ENCODE data around the gene ADAR.

ADAR gene

DNA sequence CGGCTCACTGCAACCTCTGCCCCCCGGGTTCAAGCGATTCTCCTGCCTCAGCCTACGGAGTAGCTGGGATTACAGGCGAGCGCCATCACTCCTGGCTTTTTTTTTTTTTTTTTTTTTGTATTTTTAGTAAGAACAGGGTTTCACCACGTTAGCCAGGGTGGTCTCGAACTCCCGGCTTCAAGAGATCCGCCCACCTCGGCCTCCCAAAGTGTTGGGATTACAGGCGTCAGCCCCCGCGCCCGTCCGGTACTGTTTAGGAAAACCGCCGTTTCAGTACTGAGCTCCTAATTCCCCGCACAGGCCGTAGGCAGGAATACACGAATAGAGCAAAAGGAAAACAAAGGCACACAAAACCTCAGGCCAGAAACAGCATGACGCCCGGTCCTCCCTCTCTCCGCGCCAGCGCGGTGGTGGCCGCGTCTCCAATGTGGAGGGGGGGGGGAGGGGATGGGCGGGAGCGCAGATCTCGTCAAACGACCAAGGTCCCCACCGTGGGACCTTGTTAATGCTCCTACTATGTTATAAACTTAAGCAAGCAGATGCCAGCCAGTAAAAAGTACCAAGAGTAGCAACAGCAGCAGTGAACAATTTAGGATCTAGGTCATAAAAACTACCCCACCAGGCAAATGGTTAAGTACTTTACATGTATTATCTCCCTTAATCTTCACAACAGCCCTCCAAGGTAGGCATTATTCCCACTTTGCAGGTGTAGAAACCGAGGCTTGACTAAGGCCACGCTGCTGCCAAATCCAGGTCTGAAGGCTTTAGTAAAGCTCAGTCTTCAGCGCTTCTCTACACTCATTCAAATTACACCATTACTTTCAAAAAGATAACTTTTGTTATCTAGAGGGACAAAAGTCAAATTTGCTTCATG lies 648 bp upstream of the ADAR start:
- H2BK120ac ChIP-seq (ENCODE audit: insufficient read depth, low read length, poor library complexity): no peak overlapping the region
- peaks cover 1% of the 10 kb centered on the region for H3K9me3 ChIP-seq (ENCODE audit: insufficient read depth, low read depth, low read length)
- H3K27ac ChIP-seq (ENCODE audit: low read depth, low read length): peak overlapping the region; percentile 83
- peak overlapping the region; percentile 91 for H3K4me3 ChIP-seq (ENCODE audit: low read depth, low read length)
- peaks cover 13% of the 10 kb centered on the region for H3K79me1 ChIP-seq (ENCODE audit: low read length)
- H3K18ac ChIP-seq (ENCODE audit: low read length): peak overlapping the region; percentile 89
- peak overlapping the region; percentile 59 for H2BK12ac ChIP-seq (ENCODE audit: low read length)
- peak overlapping the region; percentile 73 for H2BK5ac ChIP-seq (ENCODE audit: low read depth, low read length, poor library complexity)
- peak overlapping the region; percentile 47 for H3K9ac ChIP-seq (ENCODE audit: low read length)
- peaks cover 2 to 3% of the 10 kb centered on the region in 2 experiments for H3K36me3 ChIP-seq (ENCODE audit: control insufficient read depth in 1 of 2, insufficient read depth in 2 of 2, low read length in 2 of 2)
- peak overlapping the region; percentile 91 for H2AK5ac ChIP-seq (ENCODE audit: low read length)
- peak overlapping the region; percentile 90 for H4K12ac ChIP-seq (ENCODE audit: low read depth, low read length)
- H3K4ac ChIP-seq (ENCODE audit: low read depth, low read length): peak overlapping the region; percentile 88
- peak overlapping the region; percentile 89 for H4K91ac ChIP-seq (ENCODE audit: low read depth, low read length)
- H3K14ac ChIP-seq (ENCODE audit: low read length): peak overlapping the region; percentile 86
- WGBS (ENCODE audit: extremely low coverage, insufficient coverage, insufficient read length): no CpG with 5 or more reads among the region's 37 CpGs
- peaks cover 13% of the 10 kb centered on the region for H3K79me2 ChIP-seq (ENCODE audit: control insufficient read depth, insufficient read depth, low read length, poor library complexity)
- H3K23ac ChIP-seq (ENCODE audit: low read length): no peak overlapping the region
- no peak overlapping the region for H2AFZ ChIP-seq (ENCODE audit: insufficient read depth, low read length, poor library complexity)
- H3K27me3 ChIP-seq (ENCODE audit: insufficient read depth, low read length): no peaks in the 10 kb centered on the region
- DNase-seq: peak in 1 of 2 donors; percentile 69
- peak overlapping the region; percentile 95 for H3K4me2 ChIP-seq (ENCODE audit: low read length)
- H4K8ac ChIP-seq (ENCODE audit: low read depth, low read length): peak overlapping the region; percentile 64
- peaks cover 0 to 6% of the 10 kb centered on the region in 2 experiments for H3K4me1 ChIP-seq (ENCODE audit: control insufficient read depth in 1 of 2, insufficient read depth in 2 of 2, low read length in 2 of 2)

- Histone ChIP-seq H3K4me1 (ENCODE audit: control insufficient read depth in 1 of 2, insufficient read depth in 2 of 2, low read length in 2 of 2) (peaks cover 0 to 6% of the 10 kb centered on the region in 2 experiments), H3K27me3 (ENCODE audit: insufficient read depth, low read length) (no peaks in the 10 kb centered on the region), H3K23ac (ENCODE audit: low read length) (no peak overlapping the region), H3K4ac (ENCODE audit: low read depth, low read length) (peak overlapping the region; percentile 17), H3K9ac (ENCODE audit: low read length) (peak overlapping the region; percentile 96), H2BK120ac (ENCODE audit: insufficient read depth, low read length, poor library complexity) (no peak overlapping the region), H3K18ac (ENCODE audit: low read length) (no peak overlapping the region), H4K12ac (ENCODE audit: low read depth, low read length) (no peak overlapping the region), H3K4me2 (ENCODE audit: low read length) (peak overlapping the region; percentile 95), H2AFZ (ENCODE audit: insufficient read depth, low read length, poor library complexity) (no peak overlapping the region), H3K79me2 (ENCODE audit: control insufficient read depth, insufficient read depth, low read length, poor library complexity) (peaks cover 13% of the 10 kb centered on the region), H4K91ac (ENCODE audit: low read depth, low read length) (no peak overlapping the region), H3K14ac (ENCODE audit: low read length) (no peak overlapping the region), H3K9me3 (ENCODE audit: insufficient read depth, low read depth, low read length) (peaks cover 1% of the 10 kb centered on the region), H4K8ac (ENCODE audit: low read depth, low read length) (no peak overlapping the region), H3K79me1 (ENCODE audit: low read length) (peaks cover 13% of the 10 kb centered on the region), H2AK5ac (ENCODE audit: low read length) (no peak overlapping the region), H2BK12ac (ENCODE audit: low read length) (no peak overlapping the region), H3K36me3 (ENCODE audit: control insufficient read depth in 1 of 2, insufficient read depth in 2 of 2, low read length in 2 of 2) (peaks cover 5 to 8% of the 10 kb centered on the region in 2 experiments), H2BK5ac (ENCODE audit: low read depth, low read length, poor library complexity) (no peak overlapping the region), H3K27ac (ENCODE audit: low read depth, low read length) (peak overlapping the region; percentile 83), H3K4me3 (ENCODE audit: low read depth, low read length) (peak overlapping the region; percentile 91)
- WGBS (ENCODE audit: extremely low coverage, insufficient coverage, insufficient read length): no CpG with 5 or more reads among the region's 11 CpGs
- peak; percentile 46 to 69 for DNase-seq
Measured at GRCh38 chr1:154607106-154607608, 829 bp downstream of the ADAR start.

- Histone ChIP-seq H4K8ac (ENCODE audit: low read depth, low read length) (no peak overlapping the region), H3K18ac (ENCODE audit: low read length) (no peak overlapping the region), H2AK5ac (ENCODE audit: low read length) (no peak overlapping the region), H2AFZ (ENCODE audit: insufficient read depth, low read length, poor library complexity) (no peak overlapping the region), H2BK12ac (ENCODE audit: low read length) (no peak overlapping the region), H3K4me3 (ENCODE audit: low read depth, low read length) (no peak overlapping the region), H2BK5ac (ENCODE audit: low read depth, low read length, poor library complexity) (no peak overlapping the region), H3K27me3 (ENCODE audit: insufficient read depth, low read length) (no peaks in the 10 kb centered on the region), H3K79me1 (ENCODE audit: low read length) (peaks cover 13% of the 10 kb centered on the region), H3K23ac (ENCODE audit: low read length) (no peak overlapping the region), H3K36me3 (ENCODE audit: control insufficient read depth in 1 of 2, insufficient read depth in 2 of 2, low read length in 2 of 2) (peaks cover 18 to 21% of the 10 kb centered on the region in 2 experiments), H3K27ac (ENCODE audit: low read depth, low read length) (no peak overlapping the region), H3K9ac (ENCODE audit: low read length) (no peak overlapping the region), H2BK120ac (ENCODE audit: insufficient read depth, low read length, poor library complexity) (no peak overlapping the region), H3K4me2 (ENCODE audit: low read length) (no peak overlapping the region), H3K14ac (ENCODE audit: low read length) (no peak overlapping the region), H4K12ac (ENCODE audit: low read depth, low read length) (no peak overlapping the region), H3K9me3 (ENCODE audit: insufficient read depth, low read depth, low read length) (peaks cover 1% of the 10 kb centered on the region), H3K4me1 (ENCODE audit: control insufficient read depth in 1 of 2, insufficient read depth in 2 of 2, low read length in 2 of 2) (peaks cover 0 to 6% of the 10 kb centered on the region in 2 experiments), H3K79me2 (ENCODE audit: control insufficient read depth, insufficient read depth, low read length, poor library complexity) (peaks cover 13% of the 10 kb centered on the region), H4K91ac (ENCODE audit: low read depth, low read length) (no peak overlapping the region), H3K4ac (ENCODE audit: low read depth, low read length) (peak overlapping the region; percentile 39)
- WGBS (ENCODE audit: extremely low coverage, insufficient coverage, insufficient read length): no CpG with 5 or more reads among the region's 2 CpGs
- DNase-seq: no peak
Measured at GRCh38 chr1:154605534-154605933, 2.5 kb downstream of the ADAR start.

GRCh38 chr1:154603317-154603716 lies 4.7 kb downstream of the ADAR start:
- Histone ChIP-seq H4K91ac (ENCODE audit: low read depth, low read length) (no peak overlapping the region), H3K18ac (ENCODE audit: low read length) (no peak overlapping the region), H3K4me3 (ENCODE audit: low read depth, low read length) (no peak overlapping the region), H2BK120ac (ENCODE audit: insufficient read depth, low read length, poor library complexity) (no peak overlapping the region), H3K4me2 (ENCODE audit: low read length) (no peak overlapping the region), H4K12ac (ENCODE audit: low read depth, low read length) (no peak overlapping the region), H3K14ac (ENCODE audit: low read length) (no peak overlapping the region), H3K27me3 (ENCODE audit: insufficient read depth, low read length) (no peaks in the 10 kb centered on the region), H3K9me3 (ENCODE audit: insufficient read depth, low read depth, low read length) (peaks cover 1% of the 10 kb centered on the region), H3K4me1 (ENCODE audit: control insufficient read depth in 1 of 2, insufficient read depth in 2 of 2, low read length in 2 of 2) (peaks cover 0 to 4% of the 10 kb centered on the region in 2 experiments), H3K9ac (ENCODE audit: low read length) (no peak overlapping the region), H2BK5ac (ENCODE audit: low read depth, low read length, poor library complexity) (no peak overlapping the region), H4K8ac (ENCODE audit: low read depth, low read length) (no peak overlapping the region), H3K79me2 (ENCODE audit: control insufficient read depth, insufficient read depth, low read length, poor library complexity) (peaks cover 10% of the 10 kb centered on the region), H3K36me3 (ENCODE audit: control insufficient read depth in 1 of 2, insufficient read depth in 2 of 2, low read length in 2 of 2) (peaks cover 23 to 32% of the 10 kb centered on the region in 2 experiments), H3K79me1 (ENCODE audit: low read length) (peaks cover 11% of the 10 kb centered on the region), H2AFZ (ENCODE audit: insufficient read depth, low read length, poor library complexity) (no peak overlapping the region), H3K4ac (ENCODE audit: low read depth, low read length) (no peak overlapping the region), H3K27ac (ENCODE audit: low read depth, low read length) (no peak overlapping the region), H3K23ac (ENCODE audit: low read length) (no peak overlapping the region), H2AK5ac (ENCODE audit: low read length) (no peak overlapping the region), H2BK12ac (ENCODE audit: low read length) (no peak overlapping the region)
- DNase-seq: no peak
- WGBS (ENCODE audit: extremely low coverage, insufficient coverage, insufficient read length): no CpG with 5 or more reads among the region's 2 CpGs

All from trophoblast cell (in vitro differentiated cells and primary cell).